Renal pelvis (tissue), 12 donors: ENCODE results near the gene TRMT1. TPM values are rescaled to one million over a fixed set of nuclear protein-coding genes. Genes with fewer than 3 reads are reported as not detected.
"Not testable (repeated sequence)": the region's sequence is repeated elsewhere in the genome, so short reads cannot be mapped to it uniquely, and the experiment has no call there.

Experiments used
- DNase-seq: peaks from one replicate; pipeline ENCODE4 v3.0.0-alpha.2; 2013
- long read RNA-seq, 16 experiments: transcript quantifications; one replicate each; lab custom pipeline, GENCODE V29; 2026
- polyA plus RNA-seq, 3 donors: library from polyadenylated mRNA; unstranded; fragments of 120-200 nt; gene quantifications; one replicate each; pipeline ENCODE4 v1.2.1, GENCODE V29; 2013; ENCODE audit not compliant: insufficient read length in 3 of 3

Gene TRMT1
- polyA plus RNA-seq, result 10 to 100 TPM; 35.0 to 43.9 (median 42.9) TPM
- long read RNA-seq, donor 1, partial matches to known transcripts, result 12 of 14 reads
- long read RNA-seq, donor 1, other reads (novel, unspliced or antisense), result 0 of 14 reads
- long read RNA-seq, donor 2, partial matches to known transcripts, result 5 of 11 reads
- long read RNA-seq, donor 2, other reads (novel, unspliced or antisense), result 0 of 11 reads
- long read RNA-seq, donor 3, partial matches to known transcripts, result 5 of 11 reads
- long read RNA-seq, donor 3, other reads (novel, unspliced or antisense), result 5 of 11 reads
- long read RNA-seq, donor 4, transcript TRMT1-202 (17 exons, 2,142 nt), result major isoform, 6 of 8 reads
- long read RNA-seq, donor 4, partial matches to known transcripts, result 0 of 8 reads
- long read RNA-seq, donor 4, other reads (novel, unspliced or antisense), result 0 of 8 reads
- long read RNA-seq, donor 5, result 0 reads
- long read RNA-seq, donor 6, partial matches to known transcripts, result 12 of 17 reads
- long read RNA-seq, donor 6, other reads (novel, unspliced or antisense), result 0 of 17 reads
- long read RNA-seq, donor 7, partial matches to known transcripts, result 0 of 4 reads
- long read RNA-seq, donor 7, other reads (novel, unspliced or antisense), result 0 of 4 reads
- long read RNA-seq, donor 8, partial matches to known transcripts, result 0 of 2 reads
- long read RNA-seq, donor 8, other reads (novel, unspliced or antisense), result 0 of 2 reads
- long read RNA-seq, donor 9, partial matches to known transcripts, result 7 of 17 reads
- long read RNA-seq, donor 9, other reads (novel, unspliced or antisense), result 6 of 17 reads
- long read RNA-seq, donor 10, partial matches to known transcripts, result 0 of 1 reads
- long read RNA-seq, donor 10, other reads (novel, unspliced or antisense), result 0 of 1 reads
- long read RNA-seq, donor 11, partial matches to known transcripts, result 0 of 2 reads
- long read RNA-seq, donor 11, other reads (novel, unspliced or antisense), result 0 of 2 reads
- long read RNA-seq, donor 12, partial matches to known transcripts, result 0 of 5 reads
- long read RNA-seq, donor 12, other reads (novel, unspliced or antisense), result 0 of 5 reads
- long read RNA-seq, donor 13, partial matches to known transcripts, result 6 of 6 reads
- long read RNA-seq, donor 13, other reads (novel, unspliced or antisense), result 0 of 6 reads
- long read RNA-seq, donor 14, result 0 reads
- long read RNA-seq, donor 15, result 0 reads
- long read RNA-seq, donor 16, partial matches to known transcripts, result 9 of 11 reads
- long read RNA-seq, donor 16, other reads (novel, unspliced or antisense), result 0 of 11 reads

DNA sequence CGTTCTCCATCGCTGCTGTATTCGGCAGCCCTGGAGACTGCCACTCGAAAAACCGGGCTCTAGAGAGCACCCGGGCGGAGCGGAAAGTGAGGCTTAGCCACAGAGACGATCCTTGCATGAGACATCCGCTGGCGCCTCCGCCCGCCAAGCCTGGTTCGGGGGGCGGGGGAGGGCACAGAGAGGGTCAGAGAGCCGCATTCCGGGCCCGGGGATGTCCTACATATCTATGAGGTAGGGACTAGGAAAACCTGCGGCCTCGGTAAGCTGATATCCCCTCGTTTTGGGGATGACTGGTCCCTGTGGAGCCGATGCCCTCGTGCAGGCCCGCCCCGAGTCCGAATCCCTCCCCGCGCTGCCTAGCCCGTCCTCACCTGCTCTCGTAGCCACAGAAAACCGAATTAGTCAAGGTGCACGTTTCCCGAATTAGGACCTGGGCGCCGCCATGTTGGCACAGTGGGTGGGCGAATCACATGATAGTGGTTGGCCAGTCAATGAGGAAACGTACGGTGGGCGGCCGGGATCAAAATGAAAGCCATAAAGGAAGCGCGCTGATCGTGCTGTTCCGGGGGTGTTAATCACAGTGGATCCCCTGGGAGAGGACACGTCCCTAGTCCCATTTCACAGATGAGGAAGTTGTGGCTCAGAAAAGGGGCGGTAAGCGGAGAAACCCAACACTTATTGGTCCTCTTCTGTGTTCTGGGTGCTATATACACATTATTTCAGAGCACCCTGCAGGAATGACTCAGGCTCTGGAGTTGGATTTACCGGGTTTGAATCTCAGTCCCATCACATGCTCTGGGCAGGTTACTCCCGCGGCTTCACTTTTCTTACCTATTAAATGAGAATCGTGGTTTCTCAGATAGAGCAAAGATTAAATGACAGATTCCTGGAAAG lies at the start of gene TRMT1:
TSS of gene TRMT1 (minus strand) at position 459 of the 894 bp plus-strand sequence. CDS start at position 118, 341 bp downstream.
- peak; percentile 95 for DNase-seq

DNA sequence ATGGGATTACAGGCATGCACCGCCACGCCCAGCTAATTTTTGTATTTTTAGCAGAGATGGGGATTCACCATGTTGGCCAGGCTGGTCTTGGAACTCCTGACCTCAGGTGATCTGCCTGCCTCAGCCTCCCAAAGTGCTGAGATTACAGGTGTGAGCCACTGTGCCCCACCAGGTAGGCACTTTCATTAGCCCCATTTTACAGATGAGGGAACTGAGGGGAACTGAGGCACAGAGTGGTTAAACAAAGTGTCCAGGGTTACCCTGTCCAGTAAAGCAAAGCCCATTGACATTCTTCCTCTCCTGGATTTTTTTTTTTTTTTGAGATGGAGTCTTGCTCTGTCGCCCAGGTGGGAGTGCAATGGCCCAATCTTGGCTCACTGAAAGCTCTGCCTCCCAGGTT lies 49.6 kb upstream of the TRMT1 start:
- not testable (repeated sequence) for DNase-seq

DNA sequence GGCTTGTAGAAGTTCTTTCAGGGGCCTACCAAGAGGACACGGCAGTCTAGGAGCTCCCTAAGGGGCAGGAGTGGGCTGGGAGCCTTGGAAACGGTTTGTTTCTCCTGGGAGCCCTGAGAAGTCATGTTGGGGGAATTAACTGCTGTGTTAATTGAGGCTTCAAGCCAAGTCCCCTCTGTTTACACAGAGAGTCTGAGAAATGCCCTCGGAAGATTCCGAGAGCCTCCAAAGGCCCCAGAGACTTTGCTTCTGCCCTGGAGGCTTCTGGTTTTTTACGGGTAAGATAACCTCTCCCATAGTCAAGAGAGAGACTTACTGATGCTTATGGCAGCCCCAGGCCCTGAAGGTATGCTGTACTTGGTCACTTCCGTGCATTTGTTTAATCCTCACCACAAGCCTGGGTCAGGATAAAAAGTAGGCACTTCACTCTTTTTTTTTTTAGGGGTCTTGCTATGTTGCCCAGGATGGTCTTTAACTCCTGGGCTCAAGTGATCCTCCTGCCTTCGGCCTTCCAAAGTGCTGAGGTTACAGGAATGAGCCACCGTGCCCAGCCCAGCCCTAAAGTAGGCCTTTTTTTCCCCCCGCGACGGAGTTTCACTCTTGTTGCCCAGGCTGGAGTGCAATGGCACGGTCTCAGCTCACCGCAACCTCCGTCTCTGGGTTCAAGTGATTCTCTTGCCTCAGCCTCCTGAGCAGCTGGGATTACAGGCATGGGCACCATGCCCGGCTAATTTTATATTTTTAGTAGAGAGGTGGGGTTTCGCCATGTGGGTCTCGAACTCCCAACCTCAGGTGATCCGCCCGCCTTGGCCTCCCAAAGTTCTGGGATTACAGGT lies 48.8 kb upstream of the TRMT1 start:
- DNase-seq, result peak; percentile 29

DNA sequence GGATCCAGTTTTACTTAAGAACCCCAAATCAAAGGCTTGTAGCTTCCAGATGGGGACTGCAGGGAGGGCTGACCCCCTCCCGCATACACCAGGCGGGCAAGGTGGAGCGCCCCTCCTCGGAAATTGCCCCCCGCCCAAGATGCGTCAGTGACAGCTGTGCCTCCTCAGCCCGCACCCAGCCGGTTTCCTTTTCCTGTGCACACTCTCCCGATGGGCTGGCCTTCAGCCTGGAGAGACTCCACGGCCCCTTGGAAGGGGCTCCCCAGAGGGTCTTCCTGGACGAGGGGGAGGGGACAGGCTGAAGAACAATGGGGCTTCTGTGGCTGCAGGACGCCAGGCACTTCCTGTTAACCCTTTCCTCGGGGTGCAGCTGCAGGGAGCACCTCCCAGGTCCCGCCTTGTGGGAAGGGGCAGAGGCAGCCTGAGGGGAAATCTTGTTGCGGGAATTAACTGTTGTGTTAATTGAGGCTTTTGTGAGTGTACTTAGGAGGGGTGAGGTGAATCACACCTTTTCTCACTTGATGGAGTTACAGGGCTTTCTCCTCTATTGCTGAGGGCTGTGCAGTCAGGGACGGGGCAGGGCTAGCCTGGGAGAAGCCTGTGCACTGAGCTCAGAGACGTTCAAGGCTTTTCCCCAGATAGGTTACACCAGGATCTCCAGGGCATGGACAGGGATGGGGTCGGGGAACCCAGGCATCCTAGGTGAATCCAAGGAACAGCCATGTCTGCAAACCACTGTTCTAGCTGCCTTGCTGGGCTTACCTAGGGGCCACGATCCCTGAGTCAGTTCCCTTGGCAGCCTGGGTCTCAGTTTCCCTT lies 48.0 kb upstream of the TRMT1 start:
- peak; percentile 93 for DNase-seq

DNA sequence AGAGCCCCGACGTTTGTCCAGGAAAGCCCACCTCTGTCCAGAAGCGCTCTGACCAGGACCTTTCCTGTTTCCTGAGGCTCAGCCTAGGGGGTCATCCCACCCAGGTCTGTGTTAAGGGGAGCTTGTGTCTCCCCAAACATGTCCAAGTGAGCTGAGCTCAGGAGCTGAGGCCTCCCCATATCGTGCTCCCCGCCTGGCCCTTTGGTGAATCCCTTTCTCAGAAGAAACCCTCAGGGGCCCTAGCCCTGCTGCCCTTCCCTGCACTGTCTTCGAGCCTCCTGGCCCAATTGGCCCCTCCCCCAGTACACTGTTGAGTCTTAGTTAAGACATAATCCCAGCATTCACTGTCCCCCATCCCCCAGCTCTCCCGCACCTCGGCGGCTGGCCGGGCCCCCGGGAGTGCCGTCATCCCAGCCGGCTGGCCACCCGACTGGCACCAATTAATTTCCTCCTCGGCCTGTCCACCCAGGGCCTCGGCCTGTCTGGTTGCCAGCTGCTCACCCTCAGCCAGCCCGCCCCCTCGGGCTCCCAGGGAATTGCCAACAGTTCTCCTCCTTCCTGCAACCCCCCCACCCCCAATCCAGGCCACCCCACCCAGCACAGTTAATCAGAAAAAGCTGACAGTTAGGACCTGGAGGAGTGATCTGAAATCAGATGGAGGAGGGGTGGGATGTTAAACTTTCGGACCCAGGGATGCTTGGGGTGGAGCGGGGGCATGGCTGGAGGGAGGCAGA lies 47.2 kb upstream of the TRMT1 start:
- peak; percentile 90 for DNase-seq

DNA sequence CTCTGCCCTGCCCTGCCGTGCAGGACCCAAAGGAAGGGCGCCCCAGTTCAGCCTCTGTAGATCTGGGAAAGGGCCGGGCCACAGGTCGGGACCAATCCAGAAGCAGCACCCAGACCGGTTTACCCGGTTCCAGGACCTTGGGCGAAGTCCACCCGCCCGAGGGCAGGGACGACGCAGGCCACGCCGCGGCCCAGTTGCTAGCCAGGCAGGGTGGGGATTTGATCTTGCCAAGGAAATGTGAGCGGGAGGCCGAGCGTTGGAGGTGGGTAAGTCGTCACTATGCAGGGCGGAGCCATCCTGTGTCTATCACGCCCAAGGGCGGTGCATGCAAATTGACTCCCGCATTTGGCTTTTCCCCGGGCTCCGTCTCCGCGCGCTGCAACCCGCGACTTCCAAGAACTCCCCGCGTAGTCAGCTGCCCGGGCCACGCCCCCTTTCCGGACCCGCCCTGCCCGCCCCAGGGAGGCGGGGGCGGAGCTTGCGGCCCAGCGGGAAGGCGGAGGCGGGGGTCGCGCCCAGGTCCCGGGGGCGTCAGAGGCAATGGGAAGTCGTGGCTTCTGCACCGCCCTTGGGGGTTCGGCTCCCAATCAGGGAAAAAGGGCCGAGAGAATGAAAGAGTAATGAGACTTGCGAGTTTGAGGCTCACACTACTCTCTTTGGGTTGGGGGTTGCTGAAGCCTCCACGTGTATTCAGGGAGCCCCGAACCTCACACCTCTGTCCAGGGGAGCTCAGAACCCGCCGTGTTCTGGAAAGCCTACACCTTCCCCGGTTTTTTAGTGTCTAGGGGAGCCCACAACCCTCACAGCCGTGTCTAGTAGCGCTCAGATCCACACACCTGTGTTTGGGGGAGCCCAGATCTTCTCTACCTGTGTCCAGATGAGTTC lies 46.4 kb upstream of the TRMT1 start:
- DNase-seq, result peak; percentile 96

DNA sequence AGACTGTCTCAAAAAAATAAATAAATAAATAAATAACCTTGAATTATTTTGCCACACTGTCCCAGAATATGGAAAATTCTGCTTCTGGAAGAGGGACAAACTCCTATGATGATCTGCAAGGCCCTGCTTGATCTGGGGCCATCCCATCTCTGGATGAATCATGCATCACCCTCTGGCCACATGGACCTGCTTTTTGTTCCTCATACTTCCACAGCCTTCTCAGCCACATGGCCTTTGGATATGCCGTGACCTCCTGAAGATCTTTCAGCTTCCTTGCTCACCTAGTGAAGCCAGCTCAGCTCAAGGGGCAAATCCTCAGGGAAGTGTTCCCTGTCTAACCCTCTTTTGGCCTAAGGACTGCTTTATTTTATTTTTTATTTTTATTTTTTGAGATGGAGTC lies 44.0 kb upstream of the TRMT1 start:
- DNase-seq, result no peak

DNA sequence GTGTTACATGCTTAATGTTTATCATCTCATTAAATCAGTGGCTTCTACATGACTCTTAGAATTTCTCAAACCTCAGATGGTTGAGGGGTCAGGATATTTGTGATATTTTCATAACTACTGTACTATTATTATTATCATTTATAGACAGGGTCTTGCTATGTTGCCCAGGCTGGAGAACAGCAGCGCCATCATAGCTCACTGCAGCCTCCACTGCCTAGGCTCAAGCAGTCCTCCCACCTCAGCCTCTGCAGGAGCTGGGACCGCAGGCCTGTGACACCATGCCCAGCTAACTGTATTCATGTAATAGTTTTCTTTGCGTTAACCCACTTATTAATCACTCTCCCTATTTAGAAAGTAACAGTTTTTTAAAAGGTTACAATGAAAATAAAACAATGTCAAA lies 43.2 kb upstream of the TRMT1 start:
- no peak for DNase-seq

DNA sequence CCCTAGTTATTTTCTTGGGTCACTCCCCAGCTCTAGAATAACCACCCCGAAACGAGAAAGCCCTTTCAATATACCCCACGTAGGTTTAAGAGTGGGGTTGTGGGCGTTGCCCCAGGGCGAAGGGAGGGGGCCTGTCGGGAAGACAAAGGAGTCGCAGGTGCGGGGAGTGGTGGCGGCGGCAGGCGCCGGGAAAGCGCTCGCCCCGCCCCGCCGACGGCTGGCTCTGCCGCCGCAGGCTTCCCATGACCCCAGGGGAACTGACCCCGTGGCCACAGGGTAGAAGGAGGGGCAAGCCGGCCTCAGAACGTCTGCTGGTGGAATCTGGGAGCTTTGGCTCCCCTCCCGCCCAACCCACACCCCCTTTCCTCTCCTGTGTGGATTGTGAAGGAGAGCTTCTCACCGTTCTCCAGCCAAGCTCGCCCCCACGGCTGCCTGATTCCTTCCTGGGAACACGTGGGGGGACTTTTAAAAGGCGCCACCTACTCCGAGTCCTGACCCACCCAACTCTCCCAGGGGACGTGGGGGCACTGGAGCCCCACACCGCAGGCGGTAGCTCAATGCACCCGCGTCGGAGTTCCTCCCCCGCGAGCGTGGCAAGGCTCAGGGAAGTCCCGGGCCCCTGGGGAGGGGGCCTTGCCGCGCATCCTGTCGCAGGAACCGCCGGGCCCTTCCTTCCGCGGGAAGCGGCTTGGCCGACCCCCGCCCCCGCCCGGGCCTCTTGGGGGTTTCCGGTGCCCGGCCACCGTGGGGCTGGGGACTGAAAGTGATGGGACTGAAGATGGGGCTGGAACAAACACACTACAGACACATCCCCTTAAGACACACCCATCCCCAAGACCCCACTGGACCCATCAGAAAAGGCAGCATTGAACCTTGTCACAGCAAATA lies 39.2 kb upstream of the TRMT1 start:
- DNase-seq, result peak; percentile 80

DNA sequence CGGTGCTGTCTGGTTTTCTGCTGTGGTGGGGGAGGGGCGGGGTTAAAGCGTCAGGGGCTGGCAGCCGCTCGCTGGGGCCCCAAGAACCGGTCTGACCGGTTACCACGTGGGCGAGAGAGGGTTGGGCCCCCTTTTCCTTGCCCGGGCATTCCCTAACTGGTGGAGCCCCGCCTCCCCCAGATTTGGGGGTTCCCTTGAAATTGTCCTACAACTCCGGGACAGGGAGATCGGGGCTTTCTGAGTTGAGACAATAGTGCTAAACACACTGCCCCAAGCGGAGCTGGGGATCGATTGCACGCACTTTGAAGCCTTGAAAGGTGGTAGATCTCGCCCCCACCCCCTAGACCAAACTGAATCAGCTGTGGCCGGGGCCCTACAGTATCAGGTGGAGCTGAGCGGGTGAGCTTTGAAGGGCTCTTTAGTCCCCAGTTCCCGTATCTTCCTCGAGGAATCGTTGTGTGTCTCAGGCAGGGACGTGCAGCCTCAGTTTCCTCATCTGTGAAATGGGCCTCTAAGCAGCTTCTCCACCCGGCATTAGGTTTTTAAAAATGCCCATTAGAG lies 38.5 kb upstream of the TRMT1 start:
- DNase-seq, result peak; percentile 85

DNA sequence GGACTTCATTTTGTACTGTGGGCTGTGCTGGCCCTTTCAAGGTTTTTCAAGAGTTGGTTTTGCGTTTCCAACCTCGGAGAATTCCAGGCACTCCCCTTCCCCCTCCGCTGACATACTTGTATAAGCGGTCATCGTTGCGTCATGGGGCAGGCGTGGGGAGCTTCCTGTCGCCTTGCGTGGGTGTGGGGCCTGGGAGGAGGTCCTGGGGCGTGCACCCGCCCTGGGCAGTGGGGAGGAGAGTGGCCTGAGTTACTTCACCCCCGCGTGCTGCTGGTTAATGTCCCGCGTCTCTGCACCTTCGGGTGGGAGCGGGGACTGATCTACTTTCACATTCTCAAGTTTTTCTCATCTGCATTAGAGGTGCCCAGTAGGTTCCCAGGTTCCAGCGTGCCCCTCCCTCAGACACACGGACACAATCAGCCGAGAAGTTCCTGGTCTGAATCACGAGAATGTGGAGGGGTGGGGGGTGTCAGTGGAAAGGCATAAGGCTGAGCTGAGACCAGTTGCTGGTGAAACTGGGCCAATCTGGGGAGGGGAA lies 37.8 kb upstream of the TRMT1 start:
- peak; percentile 88 for DNase-seq

DNA sequence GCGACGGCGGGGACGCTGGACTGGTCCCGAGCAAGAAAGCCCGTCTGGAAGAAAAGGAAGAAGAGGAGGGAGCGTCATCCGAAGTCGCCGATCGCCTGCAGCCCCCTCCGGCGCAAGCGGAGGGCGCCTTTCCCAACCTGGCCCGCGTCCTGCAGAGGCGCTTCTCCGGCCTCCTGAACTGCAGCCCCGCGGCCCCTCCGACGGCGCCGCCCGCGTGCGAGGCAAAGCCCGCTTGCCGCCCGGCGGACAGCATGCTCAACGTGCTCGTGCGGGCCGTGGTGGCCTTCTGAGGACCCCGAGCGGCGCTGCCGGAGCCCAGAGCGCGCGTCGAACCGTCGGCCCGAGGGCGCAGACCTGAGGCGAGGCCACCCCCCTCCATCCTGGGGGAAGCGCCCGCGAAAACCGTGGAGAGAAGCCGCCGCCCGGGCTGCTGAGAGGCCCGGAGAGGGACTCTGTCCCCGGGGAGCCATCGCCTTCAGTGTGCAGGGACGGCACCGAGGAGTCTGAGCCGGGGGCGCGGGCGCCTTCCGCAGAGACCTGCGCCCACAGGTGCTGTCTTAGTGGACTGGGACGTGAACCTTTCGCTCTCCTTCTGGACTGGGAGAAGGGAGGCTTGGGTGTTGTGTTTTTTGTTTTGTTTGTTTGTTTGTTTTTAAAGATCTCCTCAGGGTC lies 37.2 kb upstream of the TRMT1 start:
- peak; percentile 36 for DNase-seq

DNA sequence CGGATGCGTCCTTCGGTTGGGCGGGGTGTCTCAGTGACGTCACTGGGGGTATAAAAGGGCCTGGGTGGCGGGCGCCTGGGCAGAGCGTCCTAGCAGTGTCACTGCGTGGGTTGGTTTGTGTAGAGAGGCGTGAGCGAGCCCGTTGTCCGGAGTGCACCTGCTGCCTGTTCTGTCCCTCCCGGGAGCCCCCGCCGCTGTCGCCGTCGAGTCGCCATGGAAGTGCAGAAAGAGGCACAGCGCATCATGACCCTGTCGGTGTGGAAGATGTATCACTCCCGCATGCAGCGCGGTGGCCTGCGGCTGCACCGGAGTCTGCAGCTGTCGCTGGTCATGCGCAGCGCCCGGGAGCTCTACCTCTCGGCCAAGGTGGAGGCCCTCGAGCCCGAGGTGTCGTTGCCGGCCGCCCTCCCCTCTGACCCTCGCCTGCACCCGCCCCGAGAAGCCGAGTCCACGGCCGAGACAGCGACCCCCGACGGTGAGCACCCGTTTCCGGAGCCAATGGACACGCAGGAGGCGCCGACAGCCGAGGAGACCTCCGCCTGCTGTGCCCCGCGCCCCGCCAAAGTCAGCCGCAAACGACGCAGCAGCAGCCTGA lies 36.5 kb upstream of the TRMT1 start:
- DNase-seq, result peak; percentile 97

DNA sequence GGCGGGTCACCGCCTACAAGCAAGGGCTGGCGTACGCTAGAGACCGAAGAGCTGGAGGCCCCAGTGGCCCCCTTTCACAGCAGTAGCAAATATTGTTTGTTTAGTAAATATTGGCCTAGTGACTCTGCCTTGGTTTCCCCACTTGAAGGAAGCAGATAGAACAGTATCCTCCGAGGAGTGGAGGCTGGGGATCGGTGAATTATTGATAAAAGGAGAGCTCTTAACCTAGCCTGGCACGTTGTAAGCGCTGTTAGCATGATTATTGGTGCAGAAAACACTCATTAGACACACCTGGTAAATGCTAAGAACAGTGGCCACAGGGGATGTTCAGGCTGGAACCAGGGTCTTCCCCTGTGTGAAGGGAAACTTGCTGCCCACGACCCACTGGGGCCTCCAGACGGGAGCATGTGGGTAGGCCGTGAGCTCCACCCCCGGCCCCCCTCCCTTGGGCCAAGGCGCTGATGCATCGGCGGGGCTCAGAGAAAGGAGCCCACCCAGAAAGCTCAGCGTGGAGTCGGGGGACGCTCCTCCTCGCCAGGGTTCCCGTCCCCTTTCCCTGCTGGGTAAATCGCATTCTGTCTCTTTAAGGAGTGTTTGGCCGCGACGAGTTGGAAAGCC lies 35.9 kb upstream of the TRMT1 start:
- DNase-seq, result no peak
